Muscle layer of duodenum (tissue), 2 donors: ENCODE measurements around the gene SLC39A11.

ENCODE experiments used
- H3K27ac ChIP-seq: one replicate; pipeline ENCODE4 v1.7.0; 2013; ENCODE audit warnings: mild to moderate bottlenecking, low read length
- H3K27me3 ChIP-seq: one replicate; pipeline ENCODE4 v1.7.0; 2013; ENCODE audit warnings: low read depth, mild to moderate bottlenecking, control low read depth, low read length
- H3K36me3 ChIP-seq, 2 donors: one replicate each; pipeline ENCODE4 v1.7.0; 2013; ENCODE audit warnings: low read length in 2 of 2, control low read depth in 1 of 2, mild to moderate bottlenecking in 1 of 2; ENCODE audit not compliant: insufficient read depth in 2 of 2, control insufficient read depth in 1 of 2
- H3K4me1 ChIP-seq, 2 donors: one replicate each; pipeline ENCODE4 v1.7.0; 2013; ENCODE audit warnings: low read length in 2 of 2, mild to moderate bottlenecking in 2 of 2, control low read depth in 1 of 2, moderate library complexity in 1 of 2; ENCODE audit not compliant: insufficient read depth in 2 of 2, control insufficient read depth in 1 of 2
- H3K4me3 ChIP-seq, 2 donors: one replicate each; pipeline ENCODE4 v1.7.0; 2013; ENCODE audit warnings: low read length in 2 of 2, low read depth in 1 of 2, mild to moderate bottlenecking in 1 of 2
- H3K9me3 ChIP-seq, 2 donors: one replicate each; pipeline ENCODE4 v1.7.0; 2013; ENCODE audit warnings: low read length in 2 of 2, control low read depth in 1 of 2, mild to moderate bottlenecking in 1 of 2; ENCODE audit not compliant: control insufficient read depth in 1 of 2
- donor health status: healthy.

SLC39A11 gene

GRCh38 chr17:73091770-73092522 is 542 bp downstream of the SLC39A11 start:
- Histone ChIP-seq H3K36me3 (peaks cover 6% of the 10 kb centered on the region in 2 donors), H3K4me3 (peak overlapping the region; percentile 73 to 77), H3K27me3 (no peaks in the 10 kb centered on the region), H3K27ac (no peak overlapping the region), H3K4me1 (peaks cover 11 to 27% of the 10 kb centered on the region in 2 donors), H3K9me3 (no peaks in the 10 kb centered on the region)

GRCh38 chr17:73091410-73091769 is 1.1 kb downstream of the SLC39A11 start:
- Histone ChIP-seq H3K36me3 (peaks cover 6 to 7% of the 10 kb centered on the region in 2 donors), H3K4me3 (peak overlapping the region; percentile 73 to 77), H3K27ac (no peak overlapping the region), H3K9me3 (no peaks in the 10 kb centered on the region), H3K27me3 (no peaks in the 10 kb centered on the region), H3K4me1 (peaks cover 11 to 27% of the 10 kb centered on the region in 2 donors)

GRCh38 chr17:73090396-73091202 is 1.9 kb downstream of the SLC39A11 start:
- H3K36me3 ChIP-seq = peaks cover 6 to 7% of the 10 kb centered on the region in 2 donors
- H3K27ac ChIP-seq = no peak overlapping the region
- no peak overlapping the region for H3K4me3 ChIP-seq
- peaks cover 11 to 27% of the 10 kb centered on the region in 2 donors for H3K4me1 ChIP-seq
- no peaks in the 10 kb centered on the region for H3K27me3 ChIP-seq
- no peaks in the 10 kb centered on the region for H3K9me3 ChIP-seq

- Histone ChIP-seq H3K4me1 (peaks cover 11 to 27% of the 10 kb centered on the region in 2 donors), H3K4me3 (no peak overlapping the region), H3K27me3 (no peaks in the 10 kb centered on the region), H3K27ac (no peak overlapping the region), H3K9me3 (no peaks in the 10 kb centered on the region), H3K36me3 (peaks cover 6 to 11% of the 10 kb centered on the region in 2 donors)
These were observed 2.9 kb downstream of the SLC39A11 start for GRCh38 chr17:73089322-73090317.

- Histone ChIP-seq H3K36me3 (peaks cover 10 to 22% of the 10 kb centered on the region in 2 donors), H3K27me3 (no peaks in the 10 kb centered on the region), H3K27ac (no peak overlapping the region), H3K4me3 (no peak overlapping the region), H3K4me1 (peaks cover 11 to 27% of the 10 kb centered on the region in 2 donors), H3K9me3 (no peaks in the 10 kb centered on the region)
These were observed 3.9 kb downstream of the SLC39A11 start for GRCh38 chr17:73088561-73088960.

GRCh38 chr17:73083432-73083831 is 9.1 kb downstream of the SLC39A11 start:
- Histone ChIP-seq H3K4me1 (no peaks in the 10 kb centered on the region), H3K27ac (no peak overlapping the region), H3K36me3 (peaks cover 17 to 28% of the 10 kb centered on the region in 2 donors), H3K9me3 (peaks cover 0 to 4% of the 10 kb centered on the region in 2 donors), H3K27me3 (no peaks in the 10 kb centered on the region), H3K4me3 (no peak overlapping the region)

- no peak overlapping the region for H3K4me3 ChIP-seq
- peaks cover 0 to 9% of the 10 kb centered on the region in 2 donors for H3K4me1 ChIP-seq
- peaks cover 0 to 5% of the 10 kb centered on the region in 2 donors for H3K36me3 ChIP-seq
- no peak overlapping the region for H3K27ac ChIP-seq
- no peaks in the 10 kb centered on the region for H3K27me3 ChIP-seq
- no peaks in the 10 kb centered on the region for H3K9me3 ChIP-seq
These were observed 17.9 kb downstream of the SLC39A11 start for GRCh38 chr17:73074566-73074965.

- H3K4me1 ChIP-seq = peaks cover 0 to 9% of the 10 kb centered on the region in 2 donors
- no peaks in the 10 kb centered on the region for H3K9me3 ChIP-seq
- H3K27ac ChIP-seq = no peak overlapping the region
- no peaks in the 10 kb centered on the region for H3K27me3 ChIP-seq
- H3K36me3 ChIP-seq = peaks cover 0 to 5% of the 10 kb centered on the region in 2 donors
- no peak overlapping the region for H3K4me3 ChIP-seq
These were observed 20.1 kb downstream of the SLC39A11 start for GRCh38 chr17:73072219-73072962.

GRCh38 chr17:73071066-73071999 is 21.2 kb downstream of the SLC39A11 start:
- peaks cover 0 to 8% of the 10 kb centered on the region in 2 donors for H3K36me3 ChIP-seq
- no peaks in the 10 kb centered on the region for H3K27me3 ChIP-seq

More at GRCh38 chr17:73071066-73071999, 21.2 kb downstream of the SLC39A11 start:
- Histone ChIP-seq H3K4me1 (peaks cover 0 to 9% of the 10 kb centered on the region in 2 donors), H3K4me3 (no peak overlapping the region), H3K27ac (no peak overlapping the region), H3K9me3 (no peaks in the 10 kb centered on the region)
